ENCODE results near the gene TBC1D22A. TPM values are rescaled to one million over a fixed set of nuclear protein-coding genes. Genes with fewer than 3 reads are reported as not detected.

Gene TBC1D22A
- total RNA-seq, 1 donor, result 17.7 TPM

DNA sequence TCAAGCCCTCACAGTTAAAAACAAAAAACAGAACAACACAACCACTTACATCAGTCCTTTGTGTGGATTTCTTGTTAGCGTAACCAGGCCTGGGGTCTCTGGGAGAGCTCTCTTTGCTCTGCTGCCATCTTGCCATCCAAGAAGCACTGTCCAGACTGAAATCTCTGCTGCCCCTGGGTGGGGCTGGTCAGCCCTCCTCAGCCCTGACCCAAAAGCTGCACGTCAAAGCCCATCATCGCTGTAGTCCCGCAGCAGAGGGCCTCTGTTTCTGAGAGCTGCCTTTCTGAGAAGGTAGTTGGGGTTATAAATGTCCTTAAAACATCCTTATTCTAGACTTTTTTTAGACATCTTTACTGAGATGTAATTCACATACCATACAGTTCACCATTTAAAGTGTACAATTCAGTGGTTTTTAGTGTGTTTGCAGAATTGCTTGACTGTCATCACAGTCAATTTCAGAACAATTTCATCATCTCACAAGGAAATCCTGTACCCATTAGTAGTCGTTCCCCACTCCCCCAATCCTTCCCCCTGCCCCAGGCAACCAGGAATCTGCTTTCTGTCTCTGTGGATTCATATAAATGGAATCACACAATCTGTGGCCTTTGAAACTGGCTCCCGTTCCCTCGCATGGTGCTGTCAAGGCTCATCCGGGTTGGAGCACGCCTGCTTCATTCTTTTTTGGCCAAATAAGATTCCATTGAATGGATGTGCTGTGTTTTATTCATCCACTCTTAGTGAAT lies 94.9 kb downstream of the TBC1D22A start:
- Histone ChIP-seq H2AFZ (ENCODE audit: low read length) (no peak overlapping the region), H3K79me2 (ENCODE audit: insufficient read depth, low read length) (peaks cover 35% of the 10 kb centered on the region), H3K36me3 (ENCODE audit: insufficient read depth, low read length) (no peaks in the 10 kb centered on the region), H3K27ac (ENCODE audit: low read depth, low read length) (no peak overlapping the region), H4K20me1 (ENCODE audit: insufficient read depth, low read length) (peaks cover 21% of the 10 kb centered on the region), H3K4me3 (ENCODE audit: insufficient read depth, low read length) (no peak overlapping the region), H3K4me2 (ENCODE audit: insufficient read depth, low read length) (no peak overlapping the region), H3K4me1 (ENCODE audit: insufficient read depth, low read length) (no peaks in the 10 kb centered on the region), H3K9me3 (ENCODE audit: low read depth, low read length) (no peaks in the 10 kb centered on the region), H3K27me3 (ENCODE audit: insufficient read depth, low read length) (no peaks in the 10 kb centered on the region)
- no peak for DNase-seq (ENCODE audit: insufficient read length, low spot score, missing footprints)
- TF ChIP-seq, protein P1, sequence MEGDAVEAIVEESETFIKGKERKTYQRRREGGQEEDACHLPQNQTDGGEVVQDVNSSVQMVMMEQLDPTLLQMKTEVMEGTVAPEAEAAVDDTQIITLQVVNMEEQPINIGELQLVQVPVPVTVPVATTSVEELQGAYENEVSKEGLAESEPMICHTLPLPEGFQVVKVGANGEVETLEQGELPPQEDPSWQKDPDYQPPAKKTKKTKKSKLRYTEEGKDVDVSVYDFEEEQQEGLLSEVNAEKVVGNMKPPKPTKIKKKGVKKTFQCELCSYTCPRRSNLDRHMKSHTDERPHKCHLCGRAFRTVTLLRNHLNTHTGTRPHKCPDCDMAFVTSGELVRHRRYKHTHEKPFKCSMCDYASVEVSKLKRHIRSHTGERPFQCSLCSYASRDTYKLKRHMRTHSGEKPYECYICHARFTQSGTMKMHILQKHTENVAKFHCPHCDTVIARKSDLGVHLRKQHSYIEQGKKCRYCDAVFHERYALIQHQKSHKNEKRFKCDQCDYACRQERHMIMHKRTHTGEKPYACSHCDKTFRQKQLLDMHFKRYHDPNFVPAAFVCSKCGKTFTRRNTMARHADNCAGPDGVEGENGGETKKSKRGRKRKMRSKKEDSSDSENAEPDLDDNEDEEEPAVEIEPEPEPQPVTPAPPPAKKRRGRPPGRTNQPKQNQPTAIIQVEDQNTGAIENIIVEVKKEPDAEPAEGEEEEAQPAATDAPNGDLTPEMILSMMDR (IDR thresholded peaks at IDR 0.05; ENCODE audit: extremely low read depth, low read depth, low read length), result no peak

DNA sequence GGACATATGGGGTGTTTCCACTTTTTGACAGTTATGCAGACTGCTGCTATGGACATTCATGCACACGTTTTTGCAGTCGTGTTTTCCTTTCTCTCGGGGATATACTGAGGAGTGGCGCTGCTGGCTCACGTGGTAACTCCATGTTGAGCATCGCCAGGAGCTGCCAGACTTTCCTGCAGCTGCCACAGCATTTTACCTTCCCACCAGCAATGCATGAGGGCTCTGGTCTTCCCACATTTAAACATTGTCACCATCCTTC lies 95.4 kb downstream of the TBC1D22A start:
- no peaks in the 10 kb centered on the region for H3K4me1 ChIP-seq (ENCODE audit: insufficient read depth, low read length)
- DNase-seq (ENCODE audit: insufficient read length, low spot score, missing footprints), result peak; percentile 47
- H3K79me2 ChIP-seq (ENCODE audit: insufficient read depth, low read length), result peaks cover 35% of the 10 kb centered on the region
- no peak overlapping the region for H3K4me3 ChIP-seq (ENCODE audit: insufficient read depth, low read length)
- no peak overlapping the region for H3K27ac ChIP-seq (ENCODE audit: low read depth, low read length)
- no peaks in the 10 kb centered on the region for H3K9me3 ChIP-seq (ENCODE audit: low read depth, low read length)
- no peaks in the 10 kb centered on the region for H3K27me3 ChIP-seq (ENCODE audit: insufficient read depth, low read length)
- H2AFZ ChIP-seq (ENCODE audit: low read length), result no peak overlapping the region
- TF ChIP-seq, protein P1 (IDR thresholded peaks at IDR 0.05; ENCODE audit: extremely low read depth, low read depth, low read length), result no peak
- no peaks in the 10 kb centered on the region for H3K36me3 ChIP-seq (ENCODE audit: insufficient read depth, low read length)
- H3K4me2 ChIP-seq (ENCODE audit: insufficient read depth, low read length), result no peak overlapping the region
- H4K20me1 ChIP-seq (ENCODE audit: insufficient read depth, low read length), result peaks cover 21% of the 10 kb centered on the region

DNA sequence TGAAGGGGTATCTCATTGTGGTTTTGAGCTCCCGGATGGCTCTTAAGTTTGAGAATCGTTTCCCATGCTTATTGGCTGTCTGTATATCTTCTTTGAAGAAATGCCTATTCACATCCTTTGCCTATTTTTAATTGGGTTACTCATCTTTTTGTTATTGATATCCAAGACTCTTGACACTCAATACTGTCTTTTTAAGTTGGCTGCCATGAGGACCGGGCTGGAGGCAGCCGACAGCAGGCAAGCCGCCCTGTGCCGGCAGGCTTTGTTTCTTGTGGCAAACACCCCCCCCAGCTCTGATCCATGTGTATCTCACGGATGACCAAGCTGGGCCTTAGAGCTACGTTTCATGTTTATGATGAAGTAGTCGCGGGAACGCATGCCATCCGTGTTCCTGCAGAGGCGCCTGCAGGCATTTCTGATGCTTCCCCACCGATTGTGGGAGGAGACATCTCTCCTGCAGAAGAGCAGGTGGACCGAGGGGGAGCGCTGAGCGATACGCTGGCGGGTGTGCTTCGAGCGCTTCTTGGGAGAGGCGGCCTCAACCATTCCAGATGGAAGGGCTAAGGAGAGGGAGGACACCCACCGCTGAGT lies 95.8 kb downstream of the TBC1D22A start:
- H3K27me3 ChIP-seq (ENCODE audit: insufficient read depth, low read length), result no peaks in the 10 kb centered on the region
- TF ChIP-seq, protein P1 (IDR thresholded peaks at IDR 0.05; ENCODE audit: extremely low read depth, low read depth, low read length), result no peak
- no peaks in the 10 kb centered on the region for H3K36me3 ChIP-seq (ENCODE audit: insufficient read depth, low read length)
- H3K9me3 ChIP-seq (ENCODE audit: low read depth, low read length), result no peaks in the 10 kb centered on the region
- DNase-seq (ENCODE audit: insufficient read length, low spot score, missing footprints), result no peak
- H2AFZ ChIP-seq (ENCODE audit: low read length), result no peak overlapping the region
- H3K79me2 ChIP-seq (ENCODE audit: insufficient read depth, low read length), result peaks cover 35% of the 10 kb centered on the region
- H3K4me3 ChIP-seq (ENCODE audit: insufficient read depth, low read length), result no peak overlapping the region
- no peak overlapping the region for H3K4me2 ChIP-seq (ENCODE audit: insufficient read depth, low read length)
- no peaks in the 10 kb centered on the region for H3K4me1 ChIP-seq (ENCODE audit: insufficient read depth, low read length)
- peaks cover 26% of the 10 kb centered on the region for H4K20me1 ChIP-seq (ENCODE audit: insufficient read depth, low read length)
- H3K27ac ChIP-seq (ENCODE audit: low read depth, low read length), result no peak overlapping the region

DNA sequence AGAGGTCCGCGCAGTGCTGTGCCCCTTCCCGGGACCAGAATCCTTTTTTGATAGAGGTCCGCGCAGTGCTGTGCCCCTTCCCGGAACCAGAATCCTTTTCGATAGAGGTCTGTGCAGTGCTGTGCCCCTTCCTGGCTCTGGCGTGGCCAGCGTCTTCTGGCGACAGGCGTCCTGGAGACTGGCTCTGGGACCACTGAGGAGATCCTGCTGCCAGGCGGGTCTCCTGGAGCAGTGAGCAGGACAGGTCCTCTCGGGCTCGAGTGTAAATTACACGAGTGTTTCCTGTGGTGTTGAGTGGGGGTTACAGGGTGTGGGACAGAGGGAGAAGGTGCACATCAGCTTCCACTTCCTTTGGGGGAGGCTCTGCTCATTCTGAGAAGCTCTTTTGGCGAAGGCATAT lies 98.1 kb downstream of the TBC1D22A start:
- peaks cover 27% of the 10 kb centered on the region for H4K20me1 ChIP-seq (ENCODE audit: insufficient read depth, low read length)
- peak; percentile 48 for DNase-seq (ENCODE audit: insufficient read length, low spot score, missing footprints)
- H3K79me2 ChIP-seq (ENCODE audit: insufficient read depth, low read length), result peaks cover 39% of the 10 kb centered on the region
- no peaks in the 10 kb centered on the region for H3K27me3 ChIP-seq (ENCODE audit: insufficient read depth, low read length)
- H2AFZ ChIP-seq (ENCODE audit: low read length), result no peak overlapping the region
- peaks cover 5% of the 10 kb centered on the region for H3K36me3 ChIP-seq (ENCODE audit: insufficient read depth, low read length)
- TF ChIP-seq, protein P1 (IDR thresholded peaks at IDR 0.05; ENCODE audit: extremely low read depth, low read depth, low read length), result no peak
- no peak overlapping the region for H3K4me2 ChIP-seq (ENCODE audit: insufficient read depth, low read length)
- H3K9me3 ChIP-seq (ENCODE audit: low read depth, low read length), result no peaks in the 10 kb centered on the region
- no peak overlapping the region for H3K4me3 ChIP-seq (ENCODE audit: insufficient read depth, low read length)
- H3K4me1 ChIP-seq (ENCODE audit: insufficient read depth, low read length), result no peaks in the 10 kb centered on the region
- no peak overlapping the region for H3K27ac ChIP-seq (ENCODE audit: low read depth, low read length)

Measured in osteoblast (primary cell).